HepG2 (cell line): ENCODE data around the gene GNL2. TPM values are rescaled to one million over a fixed set of nuclear protein-coding genes. Genes with fewer than 3 reads are reported as not detected.

Source experiments
- ATAC-seq: fragments of 200-7000 bp; cut with Tn5 transposase; 3 replicates; pipeline ENCODE4 v1.9.1; 2020; ENCODE audit warnings: mild to moderate bottlenecking, moderate library complexity
- BruUV-seq: library from RNA; stranded (reverse); fragments of 400-500 nt; replicated peaks from 2 replicates; lab custom pipeline; 2021; lab: Mats Ljungman, UMichigan
- CTCF ChIA-PET: fragments of 300-600 bp; formaldehyde crosslinking; extraction: SDS; loops from one replicate; lab custom pipeline; 2021; ENCODE audit warnings: low total read pairs, inconsistent platforms, low intra/inter-chr PET ratio; lab: Yijun Ruan, JAX
- POLR2A ChIA-PET: fragments of 350-600 bp; sonication (Branson Sonifier 250); formaldehyde crosslinking; loops from one replicate; lab custom pipeline; 2020; ENCODE audit warnings: antibody characterized with exemption, inconsistent platforms; lab: Yijun Ruan, JAX
- DNase-seq: peaks from one replicate; pipeline ENCODE4 v3.0.0-alpha.2; 2015; ENCODE audit warnings: low spot score
- FAIRE-seq: peaks from 3 replicates; lab custom pipeline; 2011; peaks lifted over from hg19 to GRCh38; lab: Jason Lieb, UNC
- H2AFZ ChIP-seq: one replicate; pipeline ENCODE4 v1.6.1; 2011; ENCODE audit warnings: low read length, inconsistent platforms
- H3K27ac ChIP-seq: fragments of 300-600 bp; 3 replicates; pipeline ENCODE4 v1.8.0; 2011; ENCODE audit warnings: mixed run types, mild to moderate bottlenecking, mixed read lengths, low read length, inconsistent platforms; ENCODE audit not compliant: insufficient read depth; ENCODE audit errors: extremely low read length
- H3K27me3 ChIP-seq, 2 experiments: fragments of 200-600 bp in 1 of 2; 2 replicates in 1 of 2; 3 replicates in 1 of 2; pipeline versions ENCODE4 v1.6.0 to v1.8.0; 2011; ENCODE audit warnings: low read length in 2 of 2, mild to moderate bottlenecking in 2 of 2, moderate library complexity in 2 of 2, inconsistent platforms in 1 of 2; ENCODE audit not compliant: insufficient read depth in 2 of 2, control insufficient read depth in 1 of 2
- H3K36me3 ChIP-seq, 2 experiments: fragments of 200-600 bp in 1 of 2; replicated peaks in 1 of 2; 2 replicates in 1 of 2; 3 replicates in 1 of 2; pipeline versions ENCODE4 v1.5.1 to v1.8.0; 2011; ENCODE audit warnings: low read length in 2 of 2, inconsistent platforms in 1 of 2; ENCODE audit not compliant: insufficient read depth in 2 of 2, control insufficient read depth in 1 of 2
- H3K4me1 ChIP-seq: 2 replicates; pipeline ENCODE4 v1.5.1; 2012; ENCODE audit warnings: low read length, inconsistent platforms; ENCODE audit not compliant: insufficient read depth
- H3K4me2 ChIP-seq: 2 replicates; pipeline ENCODE4 v1.6.0; 2011; ENCODE audit warnings: low read depth, low read length, inconsistent platforms
- H3K4me3 ChIP-seq, 3 experiments: fragments of 200-600 bp in 1 of 3; sonication (generic), shearing (Covaris generic) in 1 of 3; replicated peaks in 1 of 3; 2 replicates each; pipeline ENCODE4 v1.5.1; 2011 to 2016; ENCODE audit warnings: low read length in 3 of 3, inconsistent platforms in 2 of 3, low read depth in 2 of 3, mild to moderate bottlenecking in 2 of 3, control low read depth in 1 of 3, mixed read lengths in 1 of 3; ENCODE audit not compliant: insufficient read depth in 1 of 3
- H3K79me2 ChIP-seq: one replicate; pipeline ENCODE4 v1.6.1; 2011; ENCODE audit warnings: low read length, inconsistent platforms; ENCODE audit not compliant: insufficient read depth
- H3K9ac ChIP-seq: 2 replicates; pipeline ENCODE4 v1.6.0; 2011; ENCODE audit warnings: mild to moderate bottlenecking, low read depth, low read length, inconsistent platforms; ENCODE audit not compliant: insufficient read depth
- H3K9me3 ChIP-seq: 2 replicates; pipeline ENCODE4 v1.5.1; 2012; ENCODE audit warnings: mild to moderate bottlenecking, low read length
- H4K20me1 ChIP-seq: 2 replicates; pipeline ENCODE4 v1.6.0; 2011; ENCODE audit warnings: inconsistent platforms, mild to moderate bottlenecking, low read length, moderate library complexity; ENCODE audit not compliant: insufficient read depth
- DDIT3 ChIP-seq: sonication (generic); formaldehyde crosslinking; IDR thresholded peaks from 2 replicates; pipeline ENCODE4 v1.4.0; 2020; ENCODE audit warnings: mild to moderate bottlenecking, missing genetic modification reagents
- FOXP1 ChIP-seq, 2 experiments: fragments of 450-650 bp in 1 of 2; IDR thresholded peaks; 2 replicates each; pipeline ENCODE4 v1.6.1; 2017 to 2018; ENCODE audit warnings: antibody characterized with exemption in 1 of 2
- MAFF ChIP-seq: IDR thresholded peaks from 2 replicates; pipeline ENCODE4 v1.6.1; 2011; ENCODE audit warnings: low read depth, low read length, improper control_type of control experiment
- MAFK ChIP-seq, 2 experiments: IDR thresholded peaks in 1 of 2; conservative IDR thresholded peaks in 1 of 2; 2 replicates each; pipeline ENCODE4 v1.6.1; 2011; ENCODE audit warnings: improper control_type of control experiment in 2 of 2, low read length in 2 of 2
- MYNN ChIP-seq: sonication (generic); formaldehyde crosslinking; IDR thresholded peaks from 2 replicates; pipeline ENCODE4 v1.4.0; 2020; ENCODE audit warnings: mild to moderate bottlenecking, low read depth, missing genetic modification reagents
- PATZ1 ChIP-seq: sonication (generic); formaldehyde crosslinking; IDR thresholded peaks from 2 replicates; pipeline ENCODE4 v1.4.0; 2020; ENCODE audit warnings: missing genetic modification reagents
- PHB2 ChIP-seq: fragments of 450-650 bp; IDR thresholded peaks from 2 replicates; pipeline ENCODE4 v1.6.1; 2018; ENCODE audit not compliant: partially characterized antibody
- TOPORS ChIP-seq: sonication (generic); formaldehyde crosslinking; IDR thresholded peaks from 2 replicates; pipeline ENCODE4 v1.8.0; 2023; ENCODE audit warnings: mild to moderate bottlenecking, missing genetic modification reagents
- ZMYM3 ChIP-seq: sonication (generic); formaldehyde crosslinking; IDR thresholded peaks from 2 replicates; pipeline ENCODE4 v1.5.1; 2020; ENCODE audit warnings: mild to moderate bottlenecking, missing genetic modification reagents
- ZNF20 ChIP-seq: sonication (generic); formaldehyde crosslinking; IDR thresholded peaks from 2 replicates; pipeline ENCODE4 v1.4.0; 2020; ENCODE audit warnings: mild to moderate bottlenecking, moderate library complexity, missing genetic modification reagents
- ZNF317 ChIP-seq: sonication (generic); formaldehyde crosslinking; IDR thresholded peaks from 2 replicates; pipeline ENCODE4 v1.5.0; 2020; ENCODE audit warnings: mild to moderate bottlenecking, missing genetic modification reagents
- ZNF770 ChIP-seq: sonication (generic); formaldehyde crosslinking; IDR thresholded peaks from 2 replicates; pipeline ENCODE4 v1.5.0; 2020; ENCODE audit warnings: mild to moderate bottlenecking, missing genetic modification reagents
- ZNF773 ChIP-seq: sonication (generic); formaldehyde crosslinking; IDR thresholded peaks from 2 replicates; pipeline ENCODE4 v1.4.0; 2020; ENCODE audit warnings: missing genetic modification reagents, borderline replicate concordance
- WGBS: methylation state at CpG from one replicate; pipeline ENCODE4 v1.1.6; 2017; ENCODE audit warnings: low lambda C conversion rate; 5-methylcytosine and 5-hydroxymethylcytosine counted together
- in situ Hi-C: cut with HindIII; loops from 2 replicates; pipeline ENCODE4 v1.10.0; 2017; ENCODE audit warnings: low pct_unique_long_range_greater_than_20kb; ENCODE audit not compliant: extremely low pct_ligation_motif_present
- intact Hi-C: fragments of 100-400 bp; cut with micrococcal nuclease; formaldehyde crosslinking; loops from one replicate; pipeline ENCODE4 v1.10.0; 2022; ENCODE audit not compliant: unreplicated experiment
- polyA plus RNA-seq, 8 experiments: library from polyadenylated mRNA; depleted of rRNA in 3 of 8; stranded (reverse) in 7 of 8; unstranded in 1 of 8; fragments of >200 nt; fragmentation: Illumina TruSeq in 4 of 8; extraction: Trizol in 4 of 8; gene quantifications; 2 replicates each; pipeline versions ENCODE4 v1.2.1 to v1.2.3, GENCODE V29; 2011 to 2016; ENCODE audit warnings: low read depth in 4 of 8, missing spikeins in 1 of 8, mixed read lengths in 1 of 8; ENCODE audit not compliant: insufficient read depth in 1 of 8
- total RNA-seq, 5 experiments: library from RNA; depleted of rRNA; stranded (reverse); fragments of >200 nt; fragmentation: Illumina TruSeq; extraction: Trizol; gene quantifications; 2 replicates each; pipeline ENCODE4 v1.2.3, GENCODE V29; 2016; ENCODE audit warnings: low read depth in 1 of 5

Gene GNL2
- total and polyA plus RNA-seq, 2 of the 13 experiments (the other 11 are each of a cell fraction or from before 2014, with no cell fraction given), result 32.1 to 72.1 TPM

GRCh38 chr1:37629726-37630425, 34.1 kb upstream of the GNL2 start:
- no peak overlapping the region for H3K9ac ChIP-seq
- no peak overlapping the region for H2AFZ ChIP-seq
- POLR2A ChIA-PET, result no interaction called here
- H3K4me1 ChIP-seq, result no peaks in the 10 kb centered on the region
- H3K27ac ChIP-seq, result no peak overlapping the region
- no peaks in the 10 kb centered on the region for H3K79me2 ChIP-seq
- no TSS peak for BruUV-seq
- no peak overlapping the region for H3K4me3 ChIP-seq
- H3K27me3 ChIP-seq, result peaks cover 26 to 95% of the 10 kb centered on the region in 2 experiments
- CTCF ChIA-PET, result no interaction called here
- no peak overlapping the region for H3K4me2 ChIP-seq
- FAIRE-seq (no peak), DNase-seq (no peak), ATAC-seq (no peak)
- in situ Hi-C loops (no loop called here), intact Hi-C loops (no loop called here)
- H3K9me3 ChIP-seq, result no peaks in the 10 kb centered on the region
- 24% methylated on average over 7 of the region's 7 CpGs for WGBS
- no peaks in the 10 kb centered on the region for H4K20me1 ChIP-seq
- no peak for TF ChIP-seq TOPORS (CRISPR knock-in tag)
- TF ChIP-seq MYNN (CRISPR knock-in tag), result no peak
- TF ChIP-seq MAFK (conservative IDR thresholded peaks at IDR 0.05 in 1 of 2, IDR thresholded peaks at IDR 0.05 in 1 of 2; ENCODE audit: low read length in 2 of 2), result peak; percentile 43 to 65
- peak; percentile 25; the same call in 1 of the 2 replicates for TF ChIP-seq MAFF
- 0 out of 2 replicates have a peak, but pooled peaks have one; percentile 20 for TF ChIP-seq ZMYM3 (CRISPR knock-in tag)
- no peaks in the 10 kb centered on the region for H3K36me3 ChIP-seq

- intact Hi-C loops (no loop called here), in situ Hi-C loops (no loop called here)
- no peak for DNase-seq
- no peak for FAIRE-seq
- no peaks in the 10 kb centered on the region for H3K36me3 ChIP-seq
- no peaks in the 10 kb centered on the region for H3K9me3 ChIP-seq
- no peaks in the 10 kb centered on the region for H4K20me1 ChIP-seq
- H3K4me3 ChIP-seq, result no peak overlapping the region
- no peaks in the 10 kb centered on the region for H3K79me2 ChIP-seq
- ATAC-seq, result no peak
- TF ChIP-seq ZNF770 (CRISPR knock-in tag) (no peak), ZNF20 (no peak), DDIT3 (CRISPR knock-in tag) (no peak), PHB2 (no peak), FOXP1 (IDR thresholded peaks at IDR 0.05) (no peak), FOXP1 (CRISPR knock-in tag; IDR thresholded peaks at IDR 0.05) (no peak), ZNF773 (CRISPR knock-in tag) (no peak), PATZ1 (CRISPR knock-in tag) (no peak), ZNF317 (CRISPR knock-in tag) (no peak)
- no peak overlapping the region for H2AFZ ChIP-seq
- no peak overlapping the region for H3K27ac ChIP-seq
- ChIA-PET CTCF (no interaction called here), POLR2A (no interaction called here)
- no peak overlapping the region for H3K9ac ChIP-seq
- BruUV-seq, result no TSS peak
- H3K4me2 ChIP-seq, result no peak overlapping the region
- H3K27me3 ChIP-seq, result peaks cover 19 to 92% of the 10 kb centered on the region in 2 experiments
- H3K4me1 ChIP-seq, result no peaks in the 10 kb centered on the region
These were observed 33.3 kb upstream of the GNL2 start for GRCh38 chr1:37629008-37629407.
